Astrocyte (in vitro differentiated cells and primary cell): Measurements from ENCODE around the gene PRKCE.

Source experiments
- CTCF ChIP-seq: IDR thresholded peaks from 2 replicates; pipeline ENCODE4 v1.5.1; 2011; ENCODE audit warnings: low read depth, mild to moderate bottlenecking, inconsistent platforms, low read length, moderate library complexity; ENCODE audit not compliant: insufficient read depth
- EZH2 ChIP-seq: IDR thresholded peaks from 2 replicates; pipeline ENCODE4 v1.6.1; 2012; ENCODE audit warnings: mild to moderate bottlenecking, low read length, inconsistent platforms; ENCODE audit not compliant: insufficient read depth

GRCh38 chr2:45826884-45827635, 175.6 kb downstream of the PRKCE start:
- no peak for TF ChIP-seq CTCF
- no peak for TF ChIP-seq EZH2
